WTC11 (cell line): ENCODE measurements around the gene MTFR2. TPM values are rescaled to one million over a fixed set of nuclear protein-coding genes. Genes with fewer than 3 reads are reported as not detected.

Experiments used
- ATAC-seq: fragments of 200-7000 bp; cut with Tn5 transposase; 2 replicates; pipeline ENCODE4 v1.10.0; 2021; ENCODE audit warnings: mild to moderate bottlenecking, moderate library complexity
- CTCF ChIA-PET: fragments of 300-600 bp; sonication (Branson Sonifier 250); formaldehyde crosslinking; loops from one replicate; lab custom pipeline; 2021; ENCODE audit warnings: antibody characterized with exemption; lab: Charles Lee
- POLR2A ChIA-PET: fragments of 350-600 bp; sonication (Branson Sonifier 250); formaldehyde crosslinking; loops from one replicate; lab custom pipeline; 2021; ENCODE audit warnings: antibody characterized with exemption; lab: Charles Lee
- DNase-seq: peaks from one replicate; pipeline ENCODE4 v3.0.0; 2021; ENCODE audit warnings: low spot score
- H3K27ac Mint-ChIP-seq: 2 replicates; pipeline ENCODE4 v1.8.0; 2021; ENCODE audit warnings: mixed read lengths
- H3K27me3 Mint-ChIP-seq: 2 replicates; pipeline ENCODE4 v1.8.0; 2021; ENCODE audit warnings: low read depth, mild to moderate bottlenecking, moderate library complexity, mixed read lengths
- H3K36me3 Mint-ChIP-seq: 2 replicates; pipeline ENCODE4 v1.8.0; 2021; ENCODE audit warnings: mixed read lengths
- H3K4me1 Mint-ChIP-seq: 2 replicates; pipeline ENCODE4 v1.8.0; 2022; ENCODE audit warnings: mixed read lengths
- H3K4me3 Mint-ChIP-seq: 2 replicates; pipeline ENCODE4 v1.8.0; 2021; ENCODE audit warnings: mild to moderate bottlenecking, moderate library complexity, mixed read lengths
- H3K9me3 Mint-ChIP-seq: 2 replicates; pipeline ENCODE4 v1.8.0; 2021; ENCODE audit warnings: mixed read lengths
- ARID4B ChIP-seq: sonication (generic); formaldehyde crosslinking; IDR thresholded peaks from 2 replicates; pipeline ENCODE4 v1.8.0; 2023; ENCODE audit warnings: missing genetic modification reagents, mild to moderate bottlenecking, borderline replicate concordance
- ATF3 ChIP-seq: sonication (generic); formaldehyde crosslinking; conservative IDR thresholded peaks from 2 replicates; pipeline ENCODE4 v1.8.1; 2022; ENCODE audit warnings: mild to moderate bottlenecking, missing genetic modification reagents
- CDX4 ChIP-seq: fragments of 250-450 bp; sonication (Bioruptor Pico); IDR thresholded peaks from 2 replicates; pipeline ENCODE4 v1.9.0; 2021; ENCODE audit warnings: moderate library complexity, mild to moderate bottlenecking, inconsistent platforms, borderline replicate concordance
- CREM ChIP-seq: sonication (generic); formaldehyde crosslinking; IDR thresholded peaks from 2 replicates; pipeline ENCODE4 v1.8.1; 2022; ENCODE audit warnings: mild to moderate bottlenecking, missing genetic modification reagents, moderate library complexity
- FOXK1 ChIP-seq: sonication (generic); formaldehyde crosslinking; IDR thresholded peaks from 2 replicates; pipeline ENCODE4 v1.8.0; 2022; ENCODE audit warnings: mild to moderate bottlenecking, moderate library complexity, missing genetic modification reagents
- FOXP1 ChIP-seq: sonication (generic); formaldehyde crosslinking; IDR thresholded peaks from 2 replicates; pipeline ENCODE4 v1.8.0; 2022; ENCODE audit warnings: missing genetic modification reagents, mild to moderate bottlenecking, moderate library complexity, borderline replicate concordance
- MAX ChIP-seq: sonication (generic); formaldehyde crosslinking; IDR thresholded peaks from 2 replicates; pipeline ENCODE4 v1.8.0; 2022; ENCODE audit warnings: mild to moderate bottlenecking, missing genetic modification reagents
- MYBL2 ChIP-seq: sonication (generic); formaldehyde crosslinking; IDR thresholded peaks from 2 replicates; pipeline ENCODE4 v1.8.1; 2023; ENCODE audit warnings: mild to moderate bottlenecking, moderate library complexity, missing genetic modification reagents
- NFATC4 ChIP-seq: fragments of 250-450 bp; sonication (Bioruptor Pico); IDR thresholded peaks from 2 replicates; pipeline ENCODE4 v1.9.0; 2021; ENCODE audit warnings: mild to moderate bottlenecking
- NFE2L1 ChIP-seq: sonication (generic); formaldehyde crosslinking; IDR thresholded peaks from 2 replicates; pipeline ENCODE4 v1.8.1; 2023; ENCODE audit warnings: missing genetic modification reagents
- NR1H2 ChIP-seq: sonication (generic); formaldehyde crosslinking; IDR thresholded peaks from 2 replicates; pipeline ENCODE4 v1.9.0; 2021; ENCODE audit warnings: mild to moderate bottlenecking, moderate library complexity, missing genetic modification reagents
- SMAD4 ChIP-seq: sonication (generic); formaldehyde crosslinking; IDR thresholded peaks from 2 replicates; pipeline ENCODE4 v1.8.0; 2022; ENCODE audit warnings: mild to moderate bottlenecking, missing genetic modification reagents
- TEAD1 ChIP-seq: sonication (generic); formaldehyde crosslinking; IDR thresholded peaks from 2 replicates; pipeline ENCODE4 v1.8.0; 2022; ENCODE audit warnings: mild to moderate bottlenecking, missing genetic modification reagents
- TEAD4 ChIP-seq: sonication (generic); formaldehyde crosslinking; IDR thresholded peaks from 2 replicates; pipeline ENCODE4 v1.8.0; 2022; ENCODE audit warnings: mild to moderate bottlenecking, missing genetic modification reagents
- TP53 ChIP-seq: sonication (generic); formaldehyde crosslinking; IDR thresholded peaks from 2 replicates; pipeline ENCODE4 v1.8.1; 2023; ENCODE audit warnings: mild to moderate bottlenecking, missing genetic modification reagents
- ZNF232 ChIP-seq: sonication (generic); formaldehyde crosslinking; IDR thresholded peaks from 2 replicates; pipeline ENCODE4 v1.8.0; 2022; ENCODE audit warnings: mild to moderate bottlenecking, missing genetic modification reagents
- ZNF263 ChIP-seq: sonication (generic); formaldehyde crosslinking; IDR thresholded peaks from 2 replicates; pipeline ENCODE4 v1.8.1; 2022; ENCODE audit warnings: low read depth, mild to moderate bottlenecking, moderate library complexity, missing genetic modification reagents
- ZNF396 ChIP-seq: fragments of 250-450 bp; sonication (Bioruptor Pico); IDR thresholded peaks from 2 replicates; pipeline ENCODE4 v1.8.0; 2021; ENCODE audit warnings: mild to moderate bottlenecking, moderate library complexity, borderline replicate concordance
- ZNF671 ChIP-seq: fragments of 250-450 bp; sonication (Bioruptor Pico); IDR thresholded peaks from 2 replicates; pipeline ENCODE4 v1.8.0; 2021; ENCODE audit warnings: mild to moderate bottlenecking
- total RNA-seq: library from RNA; stranded (reverse); gene quantifications from 3 replicates; pipeline ENCODE4 v1.2.3, GENCODE V29; 2021
- TF ChIP-seq, protein P1 (sequence below): sonication (generic); formaldehyde crosslinking; IDR thresholded peaks from 2 replicates; pipeline ENCODE4 v1.8.0; 2022; ENCODE audit warnings: mild to moderate bottlenecking, missing genetic modification reagents
- TF ChIP-seq, protein P2 (sequence below): fragments of 250-450 bp; sonication (Bioruptor Pico); IDR thresholded peaks from 2 replicates; pipeline ENCODE4 v1.9.0; 2021; ENCODE audit warnings: mild to moderate bottlenecking, borderline replicate concordance

Gene MTFR2
- total RNA-seq, 1 experiment from 2014 or later = 8.5 TPM

- no peak for TF ChIP-seq NR1H2
- no peak for TF ChIP-seq ZNF671 (CRISPR knock-in tag)
- TF ChIP-seq TP53 (CRISPR knock-in tag) = no peak
- no peak for TF ChIP-seq TEAD4 (CRISPR knock-in tag)
- TF ChIP-seq SMAD4 (CRISPR knock-in tag) = no peak
- no peak for TF ChIP-seq ARID4B
- TF ChIP-seq, all 79 proteins: peak for 0
These were observed 37.5 kb downstream of the MTFR2 start (continued) for GRCh38 chr6:136212608-136213007.

DNA sequence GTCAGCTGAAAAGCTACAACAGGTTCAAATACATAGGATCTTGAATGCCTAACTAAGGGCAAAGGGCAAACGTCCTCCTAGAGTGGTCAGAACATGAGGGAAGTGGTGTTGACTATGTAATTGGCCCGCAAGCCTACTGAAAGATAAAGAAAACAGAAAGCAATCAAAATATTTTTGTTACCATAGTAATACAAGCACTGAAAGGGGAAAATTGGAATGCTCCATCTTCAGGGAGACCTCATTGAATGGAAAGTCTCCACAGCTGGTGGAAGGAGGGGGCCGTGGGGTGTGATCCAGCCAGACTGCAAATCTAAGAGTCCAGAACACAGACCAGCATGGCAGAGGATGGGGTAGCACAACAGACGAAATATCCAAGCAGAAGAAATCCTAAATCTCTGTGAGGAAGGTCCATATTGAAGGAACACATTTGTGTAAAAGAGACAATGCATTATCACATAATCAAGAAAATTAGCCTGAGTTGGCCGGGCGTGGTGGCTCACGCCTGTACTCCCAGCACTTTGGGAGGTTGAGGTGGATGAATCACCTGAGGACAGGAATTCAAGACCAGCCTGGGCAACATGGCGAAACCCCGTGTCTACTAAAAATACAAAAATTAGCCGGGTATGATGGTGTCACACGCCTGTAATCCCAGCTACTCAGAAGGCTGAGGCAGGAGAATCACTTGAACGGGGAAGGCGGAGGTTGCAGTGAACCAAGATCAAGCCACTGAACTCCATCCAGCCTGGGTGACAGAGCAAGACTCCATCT, 39.5 kb downstream of the MTFR2 start:
- Mint-ChIP-seq H3K27me3 (no peaks in the 10 kb centered on the region), H3K36me3 (no peaks in the 10 kb centered on the region), H3K4me3 (no peak overlapping the region), H3K9me3 (no peaks in the 10 kb centered on the region; the same call in 1 of the 2 replicates), H3K27ac (no peak overlapping the region), H3K4me1 (no peaks in the 10 kb centered on the region)
- ATAC-seq (no peak), DNase-seq (no peak)
- TF ChIP-seq FOXP1 (CRISPR knock-in tag) (no peak), MYBL2 (CRISPR knock-in tag) (no peak), CREM (no peak), NFATC4 (CRISPR knock-in tag) (no peak)
- TF ChIP-seq, protein P1, sequence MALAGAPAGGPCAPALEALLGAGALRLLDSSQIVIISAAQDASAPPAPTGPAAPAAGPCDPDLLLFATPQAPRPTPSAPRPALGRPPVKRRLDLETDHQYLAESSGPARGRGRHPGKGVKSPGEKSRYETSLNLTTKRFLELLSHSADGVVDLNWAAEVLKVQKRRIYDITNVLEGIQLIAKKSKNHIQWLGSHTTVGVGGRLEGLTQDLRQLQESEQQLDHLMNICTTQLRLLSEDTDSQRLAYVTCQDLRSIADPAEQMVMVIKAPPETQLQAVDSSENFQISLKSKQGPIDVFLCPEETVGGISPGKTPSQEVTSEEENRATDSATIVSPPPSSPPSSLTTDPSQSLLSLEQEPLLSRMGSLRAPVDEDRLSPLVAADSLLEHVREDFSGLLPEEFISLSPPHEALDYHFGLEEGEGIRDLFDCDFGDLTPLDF (CRISPR knock-in tag) = no peak
- CTCF ChIA-PET = no interaction called here
- POLR2A ChIA-PET = no interaction called here

GRCh38 chr6:136209496-136209895, 40.6 kb downstream of the MTFR2 start:
- DNase-seq (no peak), ATAC-seq (0 out of 2 replicates have a peak, but pooled peaks have one; percentile 22)
- Mint-ChIP-seq H3K27ac (no peak overlapping the region), H3K36me3 (no peaks in the 10 kb centered on the region), H3K4me3 (no peak overlapping the region), H3K27me3 (no peaks in the 10 kb centered on the region), H3K9me3 (no peaks in the 10 kb centered on the region; the same call in 1 of the 2 replicates), H3K4me1 (no peaks in the 10 kb centered on the region)
- ChIA-PET CTCF (no interaction called here), POLR2A (no interaction called here)
- TF ChIP-seq ZNF396 (CRISPR knock-in tag) (no peak), TEAD1 (CRISPR knock-in tag) (no peak), FOXP1 (CRISPR knock-in tag) (no peak), MAX (CRISPR knock-in tag) (no peak), FOXK1 (no peak), ZNF263 (CRISPR knock-in tag) (no peak), NFE2L1 (no peak), CREM (no peak), ZNF232 (no peak), ATF3 (CRISPR knock-in tag) (no peak), CDX4 (CRISPR knock-in tag) (no peak)
- TF ChIP-seq, protein P2, sequence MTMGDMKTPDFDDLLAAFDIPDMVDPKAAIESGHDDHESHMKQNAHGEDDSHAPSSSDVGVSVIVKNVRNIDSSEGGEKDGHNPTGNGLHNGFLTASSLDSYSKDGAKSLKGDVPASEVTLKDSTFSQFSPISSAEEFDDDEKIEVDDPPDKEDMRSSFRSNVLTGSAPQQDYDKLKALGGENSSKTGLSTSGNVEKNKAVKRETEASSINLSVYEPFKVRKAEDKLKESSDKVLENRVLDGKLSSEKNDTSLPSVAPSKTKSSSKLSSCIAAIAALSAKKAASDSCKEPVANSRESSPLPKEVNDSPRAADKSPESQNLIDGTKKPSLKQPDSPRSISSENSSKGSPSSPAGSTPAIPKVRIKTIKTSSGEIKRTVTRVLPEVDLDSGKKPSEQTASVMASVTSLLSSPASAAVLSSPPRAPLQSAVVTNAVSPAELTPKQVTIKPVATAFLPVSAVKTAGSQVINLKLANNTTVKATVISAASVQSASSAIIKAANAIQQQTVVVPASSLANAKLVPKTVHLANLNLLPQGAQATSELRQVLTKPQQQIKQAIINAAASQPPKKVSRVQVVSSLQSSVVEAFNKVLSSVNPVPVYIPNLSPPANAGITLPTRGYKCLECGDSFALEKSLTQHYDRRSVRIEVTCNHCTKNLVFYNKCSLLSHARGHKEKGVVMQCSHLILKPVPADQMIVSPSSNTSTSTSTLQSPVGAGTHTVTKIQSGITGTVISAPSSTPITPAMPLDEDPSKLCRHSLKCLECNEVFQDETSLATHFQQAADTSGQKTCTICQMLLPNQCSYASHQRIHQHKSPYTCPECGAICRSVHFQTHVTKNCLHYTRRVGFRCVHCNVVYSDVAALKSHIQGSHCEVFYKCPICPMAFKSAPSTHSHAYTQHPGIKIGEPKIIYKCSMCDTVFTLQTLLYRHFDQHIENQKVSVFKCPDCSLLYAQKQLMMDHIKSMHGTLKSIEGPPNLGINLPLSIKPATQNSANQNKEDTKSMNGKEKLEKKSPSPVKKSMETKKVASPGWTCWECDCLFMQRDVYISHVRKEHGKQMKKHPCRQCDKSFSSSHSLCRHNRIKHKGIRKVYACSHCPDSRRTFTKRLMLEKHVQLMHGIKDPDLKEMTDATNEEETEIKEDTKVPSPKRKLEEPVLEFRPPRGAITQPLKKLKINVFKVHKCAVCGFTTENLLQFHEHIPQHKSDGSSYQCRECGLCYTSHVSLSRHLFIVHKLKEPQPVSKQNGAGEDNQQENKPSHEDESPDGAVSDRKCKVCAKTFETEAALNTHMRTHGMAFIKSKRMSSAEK (CRISPR knock-in tag) = no peak
- TF ChIP-seq, protein P1 (CRISPR knock-in tag) = no peak
